ENCODE data around the gene SMYD3.

GRCh38 chr1:245856944-245857531 is 650.0 kb downstream of the SMYD3 start:
- TF ChIP-seq SP1 (IDR thresholded peaks at IDR 0.05) = no peak
- no peak for TF ChIP-seq FOXM1 (IDR thresholded peaks at IDR 0.05; ENCODE audit: borderline replicate concordance)
- no peak for TF ChIP-seq BHLHE40 (IDR thresholded peaks at IDR 0.05; ENCODE audit: borderline replicate concordance)
- TF ChIP-seq PKNOX1 (IDR thresholded peaks at IDR 0.05) = no peak
- TF ChIP-seq SUZ12 (IDR thresholded peaks at IDR 0.05) = no peak
- TF ChIP-seq TARDBP (IDR thresholded peaks at IDR 0.05) = no peak
- no peak for TF ChIP-seq NFRKB (IDR thresholded peaks at IDR 0.05)
- TF ChIP-seq ELF4 (IDR thresholded peaks at IDR 0.05) = no peak
- TF ChIP-seq FOXA1 (IDR thresholded peaks at IDR 0.05) = no peak
- no peak for TF ChIP-seq L3MBTL2 (conservative IDR thresholded peaks at IDR 0.05)
- TF ChIP-seq ZNF384 (IDR thresholded peaks at IDR 0.05) = no peak

All from HEK293T (cell line).